Measurements from ENCODE around the gene OPCML.

GRCh38 chr11:133070021-133070713 lies 462.1 kb downstream of the OPCML start:
- no peak for TF ChIP-seq CTCF (conservative IDR thresholded peaks at IDR 0.05; ENCODE audit: low read depth, low read length)
- TF ChIP-seq EZH2 (IDR thresholded peaks at IDR 0.05; ENCODE audit: low read length, unreplicated experiment): no peak
- no peak for TF ChIP-seq EZH2phosphoT487 (IDR thresholded peaks at IDR 0.05; ENCODE audit: borderline replicate concordance, low read length)

Measured in PC-3 (cell line).